Body of pancreas (tissue), 4 donors: Measurements from ENCODE around the gene PNMA6E.

Experiments
- POLR2A ChIP-seq, 3 donors: fragments of 450-650 bp; IDR thresholded peaks; one replicate each; pipeline ENCODE4 v1.6.1; 2016; ENCODE audit warnings: antibody characterized with exemption in 3 of 3, mild to moderate bottlenecking in 2 of 3
- TF ChIP-seq, protein P1 (sequence below), 7 experiments: fragments of 450-650 bp in 4 of 7; fragments of 200-600 bp in 3 of 7; sonication (generic) in 3 of 7; IDR thresholded peaks; one replicate each; pipeline ENCODE4 v1.5.1; 2016 to 2019; ENCODE audit warnings: antibody characterized with exemption in 7 of 7

DNA sequence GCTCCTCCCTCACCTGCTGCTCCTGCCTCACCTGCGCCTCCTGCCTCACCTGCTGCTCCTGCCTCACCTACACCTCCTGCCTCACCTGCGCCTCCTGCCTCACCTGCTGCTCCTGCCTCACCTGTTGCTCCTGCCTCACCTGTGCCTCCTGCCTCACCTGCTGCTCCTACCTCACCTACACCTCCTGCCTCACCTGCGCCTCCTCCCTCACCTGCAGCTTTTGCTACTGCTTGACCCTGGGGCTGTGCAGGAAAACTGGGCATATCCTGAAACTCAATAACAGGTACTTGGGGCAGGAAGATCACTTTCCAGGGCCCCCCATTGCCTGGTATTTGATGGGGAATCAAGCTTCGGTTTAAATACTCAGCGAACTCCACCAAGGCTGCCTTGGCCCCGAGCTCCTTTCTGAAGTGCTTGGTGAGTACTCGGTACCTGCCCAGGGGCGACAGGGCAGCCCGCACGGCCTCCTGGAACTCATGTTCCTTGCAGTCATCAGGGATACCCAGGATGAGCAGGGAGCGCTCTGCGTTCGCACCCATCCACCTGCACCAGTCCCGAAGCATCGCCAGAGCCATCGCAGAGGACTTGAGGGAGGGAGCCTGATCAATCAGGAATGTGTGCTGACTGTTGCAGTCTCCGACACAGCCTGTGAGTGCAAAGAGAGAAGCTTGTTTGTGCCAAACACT lies 2.7 kb downstream of the PNMA6E start:
- no peak for TF ChIP-seq POLR2A (IDR thresholded peaks at IDR 0.05)
- TF ChIP-seq, protein P1, sequence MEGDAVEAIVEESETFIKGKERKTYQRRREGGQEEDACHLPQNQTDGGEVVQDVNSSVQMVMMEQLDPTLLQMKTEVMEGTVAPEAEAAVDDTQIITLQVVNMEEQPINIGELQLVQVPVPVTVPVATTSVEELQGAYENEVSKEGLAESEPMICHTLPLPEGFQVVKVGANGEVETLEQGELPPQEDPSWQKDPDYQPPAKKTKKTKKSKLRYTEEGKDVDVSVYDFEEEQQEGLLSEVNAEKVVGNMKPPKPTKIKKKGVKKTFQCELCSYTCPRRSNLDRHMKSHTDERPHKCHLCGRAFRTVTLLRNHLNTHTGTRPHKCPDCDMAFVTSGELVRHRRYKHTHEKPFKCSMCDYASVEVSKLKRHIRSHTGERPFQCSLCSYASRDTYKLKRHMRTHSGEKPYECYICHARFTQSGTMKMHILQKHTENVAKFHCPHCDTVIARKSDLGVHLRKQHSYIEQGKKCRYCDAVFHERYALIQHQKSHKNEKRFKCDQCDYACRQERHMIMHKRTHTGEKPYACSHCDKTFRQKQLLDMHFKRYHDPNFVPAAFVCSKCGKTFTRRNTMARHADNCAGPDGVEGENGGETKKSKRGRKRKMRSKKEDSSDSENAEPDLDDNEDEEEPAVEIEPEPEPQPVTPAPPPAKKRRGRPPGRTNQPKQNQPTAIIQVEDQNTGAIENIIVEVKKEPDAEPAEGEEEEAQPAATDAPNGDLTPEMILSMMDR (IDR thresholded peaks at IDR 0.05) = no peak
